Epithelial cell of proximal tubule (primary cell): ENCODE results near the gene GALNT2. TPM values are rescaled to one million over a fixed set of nuclear protein-coding genes. Genes with fewer than 3 reads are reported as not detected.

ENCODE experiments used
- DNase-seq: peaks from one replicate; pipeline ENCODE4 v3.0.0-alpha.2; 2011; ENCODE audit warnings: low read depth
- H3K4me3 ChIP-seq: 2 replicates; pipeline ENCODE4 v1.5.1; 2011; ENCODE audit warnings: low read depth, mild to moderate bottlenecking, low read length
- total RNA-seq: library from RNA; depleted of rRNA; stranded (reverse); fragments of >200 nt; gene quantifications from 2 replicates; pipeline ENCODE4 v1.2.3, GENCODE V29; 2015
- TF ChIP-seq, protein P1 (sequence below): conservative IDR thresholded peaks from 2 replicates; pipeline ENCODE4 v1.5.1; 2012; ENCODE audit warnings: low read depth, mild to moderate bottlenecking, low read length

Gene GALNT2
- total RNA-seq, 1 donor from 2014 or later: 52.1 TPM

DNA sequence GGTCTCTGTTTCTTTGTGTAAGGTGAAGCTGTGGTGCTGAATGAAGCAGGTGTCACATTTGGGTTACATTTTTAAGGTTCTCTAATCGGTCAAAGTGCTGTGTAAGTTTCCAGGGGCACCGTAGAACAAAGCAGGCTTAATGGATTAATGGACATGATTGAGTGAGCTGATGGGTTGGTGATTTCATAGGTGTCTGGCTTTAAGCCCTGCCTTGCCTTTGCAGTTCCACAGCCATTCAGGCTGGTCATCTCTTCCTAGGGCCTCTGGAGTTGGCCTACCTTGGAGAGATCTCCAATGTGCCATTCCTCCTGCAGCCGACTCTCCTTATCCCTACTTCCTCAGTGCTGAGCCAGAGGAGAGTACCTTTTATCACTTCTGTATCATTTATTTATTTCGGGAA, 15.2 kb downstream of the GALNT2 start:
- DNase-seq: no peak
- H3K4me3 ChIP-seq: no peak overlapping the region
- TF ChIP-seq, protein P1, sequence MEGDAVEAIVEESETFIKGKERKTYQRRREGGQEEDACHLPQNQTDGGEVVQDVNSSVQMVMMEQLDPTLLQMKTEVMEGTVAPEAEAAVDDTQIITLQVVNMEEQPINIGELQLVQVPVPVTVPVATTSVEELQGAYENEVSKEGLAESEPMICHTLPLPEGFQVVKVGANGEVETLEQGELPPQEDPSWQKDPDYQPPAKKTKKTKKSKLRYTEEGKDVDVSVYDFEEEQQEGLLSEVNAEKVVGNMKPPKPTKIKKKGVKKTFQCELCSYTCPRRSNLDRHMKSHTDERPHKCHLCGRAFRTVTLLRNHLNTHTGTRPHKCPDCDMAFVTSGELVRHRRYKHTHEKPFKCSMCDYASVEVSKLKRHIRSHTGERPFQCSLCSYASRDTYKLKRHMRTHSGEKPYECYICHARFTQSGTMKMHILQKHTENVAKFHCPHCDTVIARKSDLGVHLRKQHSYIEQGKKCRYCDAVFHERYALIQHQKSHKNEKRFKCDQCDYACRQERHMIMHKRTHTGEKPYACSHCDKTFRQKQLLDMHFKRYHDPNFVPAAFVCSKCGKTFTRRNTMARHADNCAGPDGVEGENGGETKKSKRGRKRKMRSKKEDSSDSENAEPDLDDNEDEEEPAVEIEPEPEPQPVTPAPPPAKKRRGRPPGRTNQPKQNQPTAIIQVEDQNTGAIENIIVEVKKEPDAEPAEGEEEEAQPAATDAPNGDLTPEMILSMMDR: no peak

DNA sequence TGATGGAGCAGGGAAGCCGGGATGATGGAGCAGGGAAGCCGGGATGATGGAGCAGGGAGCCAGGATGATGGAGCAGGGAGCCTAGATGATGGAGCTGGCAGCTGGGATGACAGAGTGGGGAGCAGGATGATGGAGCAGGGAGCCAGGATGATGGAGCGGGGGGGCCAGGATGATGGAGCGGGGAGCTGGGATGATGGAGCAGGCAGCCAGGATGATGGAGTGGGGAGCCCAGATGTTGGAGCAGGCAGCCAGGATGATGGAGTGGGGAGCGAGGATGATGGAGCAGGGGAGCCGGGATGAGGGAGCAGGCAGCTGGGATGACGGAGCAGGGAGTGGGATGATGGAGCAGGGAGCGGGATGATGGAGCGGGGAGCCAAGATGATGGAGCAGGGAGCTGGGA, 16.0 kb downstream of the GALNT2 start:
- TF ChIP-seq, protein P1: no peak
- DNase-seq: no peak
- H3K4me3 ChIP-seq: no peak overlapping the region

DNA sequence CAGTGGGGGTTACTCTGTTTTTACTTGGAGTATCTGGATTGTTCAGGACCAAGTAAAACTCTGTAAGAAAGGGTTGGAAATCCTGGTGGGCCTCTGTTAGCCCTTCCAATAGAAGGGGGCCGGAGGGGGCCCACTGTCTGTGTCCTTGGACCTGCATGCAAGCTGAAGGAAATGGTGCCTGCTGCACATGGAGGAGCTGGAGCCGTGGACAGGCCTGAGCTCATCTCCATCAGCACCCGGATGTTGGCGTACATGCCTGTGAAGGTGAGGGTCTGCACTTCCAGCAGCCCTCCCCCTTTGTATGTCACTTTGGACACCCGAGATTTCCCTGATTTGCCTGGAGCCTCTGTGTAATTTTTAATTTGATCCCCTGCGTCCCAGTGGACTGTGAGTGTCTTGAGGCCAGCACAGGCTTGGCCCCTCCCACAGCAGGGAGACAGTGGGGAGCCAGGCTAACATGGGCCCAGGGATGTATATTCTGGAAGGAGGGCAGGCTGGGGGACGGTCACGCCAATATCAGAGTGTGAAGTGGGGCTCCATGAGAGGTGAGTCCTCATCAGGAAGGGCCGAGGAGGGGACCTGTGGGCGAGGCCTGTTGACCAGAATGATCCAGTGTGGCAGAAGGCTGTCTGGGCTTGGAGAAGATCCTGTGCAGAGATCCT, 16.8 kb downstream of the GALNT2 start:
- H3K4me3 ChIP-seq: peak overlapping the region; percentile 12
- TF ChIP-seq, protein P1: no peak
- DNase-seq: no peak

DNA sequence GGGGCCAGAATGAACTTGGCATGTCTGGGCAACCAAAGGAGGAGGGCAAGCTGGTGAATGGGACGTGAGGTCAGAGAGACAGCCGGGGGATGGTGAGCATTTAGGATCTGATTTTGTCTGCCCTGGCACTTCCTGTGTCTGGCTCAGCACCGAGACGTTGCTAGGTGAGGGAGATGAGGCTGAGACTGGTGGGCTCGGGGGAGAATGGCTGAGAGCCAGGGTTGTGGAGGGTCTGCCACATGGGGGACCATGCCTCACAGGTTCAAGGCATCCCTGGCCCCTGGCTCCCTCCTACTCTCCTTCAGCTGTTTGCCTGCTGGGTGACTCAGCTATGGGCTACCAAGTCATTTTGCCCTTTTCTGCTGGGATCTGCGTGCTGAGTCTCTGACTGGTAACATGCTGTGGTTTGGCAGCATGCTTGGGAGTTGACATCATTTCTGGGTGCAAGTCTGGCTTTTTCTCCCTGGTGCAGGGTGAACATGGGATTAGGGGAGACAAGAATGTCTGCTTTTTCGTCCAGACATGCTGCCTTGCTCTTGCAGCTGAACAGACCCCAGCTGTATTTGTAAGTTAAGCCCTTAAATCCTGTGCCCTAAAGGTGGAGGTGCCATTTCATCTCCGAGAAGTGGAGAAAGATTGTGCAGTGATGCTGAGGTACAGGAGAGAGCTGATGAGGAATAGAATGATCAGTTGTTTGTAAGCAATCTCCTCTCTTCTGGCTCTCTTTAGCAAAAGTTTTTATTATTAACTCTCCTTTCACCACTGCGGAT, 17.6 kb downstream of the GALNT2 start:
- H3K4me3 ChIP-seq: peak overlapping the region; percentile 12
- DNase-seq: peak; percentile 87
- TF ChIP-seq, protein P1: peak; percentile 3

DNA sequence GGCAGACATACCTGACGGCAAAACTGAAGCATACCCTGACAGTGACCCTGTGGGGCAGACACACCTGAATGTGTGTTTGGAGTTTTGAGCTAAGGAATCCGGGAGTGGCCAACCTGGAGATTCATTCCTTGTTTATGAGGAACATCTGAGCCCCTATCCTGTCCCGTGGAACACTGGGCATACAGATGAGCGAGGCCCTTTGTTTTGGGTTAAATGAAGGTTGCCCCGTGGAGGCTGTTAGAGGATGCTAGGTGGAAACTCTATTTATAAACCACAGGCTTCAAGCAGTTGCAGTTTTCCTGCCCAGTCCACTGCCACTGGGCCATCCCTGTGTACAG, 18.1 kb downstream of the GALNT2 start:
- no peak for DNase-seq
- H3K4me3 ChIP-seq: no peak overlapping the region
- TF ChIP-seq, protein P1: no peak

DNA sequence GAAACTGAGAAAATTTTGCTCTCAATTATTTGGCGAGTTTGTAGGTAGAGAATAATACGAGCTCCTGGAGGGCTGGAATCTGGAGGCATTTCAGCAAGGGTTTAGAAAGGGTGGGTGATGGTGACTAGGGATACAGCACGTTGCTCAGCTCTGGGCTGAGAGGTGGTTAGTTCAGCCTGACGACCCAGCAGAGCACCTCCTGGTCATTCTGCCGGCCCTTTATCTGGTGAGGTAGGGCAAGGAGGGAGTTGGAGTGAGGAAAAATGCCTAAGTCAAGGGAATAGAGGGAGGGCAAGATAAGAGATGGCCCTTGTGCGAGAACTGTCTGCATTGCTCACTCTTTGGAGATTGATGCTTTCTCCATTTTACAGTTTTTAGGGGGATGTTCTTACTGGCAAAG, 19.1 kb downstream of the GALNT2 start:
- H3K4me3 ChIP-seq: no peak overlapping the region
- TF ChIP-seq, protein P1: no peak
- DNase-seq: no peak
